Ectodermal cell (in vitro differentiated cells): ENCODE results near the gene THUMPD2.

Experiments
- H3K27ac ChIP-seq: 2 replicates; pipeline ENCODE4 v1.7.0; 2013; ENCODE audit warnings: mild to moderate bottlenecking, low read depth, low read length; ENCODE audit not compliant: insufficient read depth, poor library complexity, severe bottlenecking
- H3K27me3 ChIP-seq: 2 replicates; pipeline ENCODE4 v1.7.0; 2013; ENCODE audit warnings: mild to moderate bottlenecking, low read length; ENCODE audit not compliant: insufficient read depth, control insufficient read depth, poor library complexity, severe bottlenecking
- H3K36me3 ChIP-seq: one replicate; pipeline ENCODE4 v1.7.0; 2013; ENCODE audit warnings: low read length; ENCODE audit not compliant: control insufficient read depth, insufficient read depth
- H3K4me1 ChIP-seq: one replicate; pipeline ENCODE4 v1.7.0; 2013; ENCODE audit warnings: low read length; ENCODE audit not compliant: control insufficient read depth, insufficient read depth
- H3K4me3 ChIP-seq: 2 replicates; pipeline ENCODE4 v1.7.0; 2013; ENCODE audit warnings: low read depth, low read length, control low read depth; ENCODE audit not compliant: insufficient read depth
- H3K9me3 ChIP-seq: 2 replicates; pipeline ENCODE4 v1.7.0; 2013; ENCODE audit warnings: mild to moderate bottlenecking, low read length, moderate library complexity; ENCODE audit not compliant: control insufficient read depth
- WGBS, 2 experiments: methylation state at CpG; one replicate each; pipeline ENCODE4 v1.1.7; 2013; ENCODE audit warnings: missing lambda C conversion rate in 2 of 2; 5-methylcytosine and 5-hydroxymethylcytosine counted together

THUMPD2 gene

DNA sequence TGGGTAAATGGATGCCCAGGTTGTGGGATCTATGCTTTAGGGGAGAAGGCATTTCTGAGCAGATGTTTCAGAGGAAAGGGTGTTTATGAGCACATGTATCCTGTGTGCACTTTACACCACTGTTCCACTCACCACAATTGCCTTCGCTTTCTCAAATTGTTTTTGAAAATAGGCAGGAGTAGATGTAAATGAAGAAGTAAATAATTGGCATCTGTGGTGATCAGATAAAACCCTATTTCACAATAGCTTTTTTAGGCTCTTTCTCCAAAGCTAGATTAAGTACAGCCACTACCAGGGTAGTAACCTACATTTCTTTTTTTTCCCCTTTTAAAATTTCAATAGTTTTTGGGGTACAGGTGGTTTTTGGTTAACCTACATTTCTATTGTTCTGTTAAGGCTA lies 72.7 kb downstream of the THUMPD2 start:
- H3K4me1 ChIP-seq = no peaks in the 10 kb centered on the region
- no peaks in the 10 kb centered on the region for H3K36me3 ChIP-seq
- no peaks in the 10 kb centered on the region for H3K9me3 ChIP-seq
- no peak overlapping the region for H3K27ac ChIP-seq
- no peaks in the 10 kb centered on the region for H3K27me3 ChIP-seq
- no CpG with 5 or more reads among the region's 1 CpG for WGBS, 2 experiments
- no peak overlapping the region for H3K4me3 ChIP-seq

DNA sequence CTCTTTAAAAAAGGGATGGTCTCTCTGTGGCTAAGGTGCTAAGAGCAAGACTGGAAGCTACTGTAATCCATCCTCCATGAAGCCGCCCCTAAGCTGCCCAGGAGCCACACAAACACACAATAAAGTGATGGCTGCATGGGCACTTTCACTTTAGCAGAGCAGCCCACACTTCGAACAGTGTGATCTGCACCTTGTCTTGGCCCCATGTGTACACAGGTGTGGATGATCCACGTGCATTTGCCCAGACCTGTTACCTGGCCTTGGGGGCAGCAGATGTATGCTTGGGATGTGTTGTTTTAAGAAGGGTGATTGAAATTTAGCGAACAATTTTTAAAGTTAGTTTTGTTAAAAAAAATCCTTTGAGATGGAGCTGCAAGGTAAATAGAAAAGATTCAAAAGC lies 73.4 kb downstream of the THUMPD2 start:
- H3K4me1 ChIP-seq = no peaks in the 10 kb centered on the region
- no peaks in the 10 kb centered on the region for H3K27me3 ChIP-seq
- no peaks in the 10 kb centered on the region for H3K36me3 ChIP-seq
- H3K9me3 ChIP-seq = no peaks in the 10 kb centered on the region
- 75 to 79% methylated on average over 4 of the region's 4 CpGs for WGBS, 2 experiments
- H3K27ac ChIP-seq = no peak overlapping the region
- H3K4me3 ChIP-seq = no peak overlapping the region

DNA sequence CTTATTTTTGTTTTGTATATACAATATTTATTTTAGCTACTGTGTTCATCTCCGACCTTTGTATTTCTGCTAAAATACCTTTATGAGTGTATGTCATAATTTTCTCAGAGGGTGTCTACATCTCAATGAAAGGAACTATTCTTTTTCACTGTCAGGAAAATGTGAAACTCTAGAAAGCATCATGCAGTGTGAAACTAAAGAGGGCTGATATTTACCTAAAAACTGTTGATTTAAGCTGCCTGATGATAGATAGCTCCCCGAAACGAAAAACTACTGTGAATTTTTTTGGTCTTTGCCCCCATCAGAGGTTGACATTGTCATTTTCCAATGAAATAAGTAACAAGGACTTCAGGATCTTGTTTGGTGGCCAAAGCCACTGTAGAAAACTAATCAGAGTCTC lies 74.5 kb downstream of the THUMPD2 start:
- Histone ChIP-seq H3K4me1 (no peaks in the 10 kb centered on the region), H3K27ac (no peak overlapping the region), H3K9me3 (no peaks in the 10 kb centered on the region), H3K27me3 (no peaks in the 10 kb centered on the region), H3K36me3 (no peaks in the 10 kb centered on the region), H3K4me3 (no peak overlapping the region)
- WGBS, 2 experiments = 80 to 91% methylated on average over 2 of the region's 3 CpGs

DNA sequence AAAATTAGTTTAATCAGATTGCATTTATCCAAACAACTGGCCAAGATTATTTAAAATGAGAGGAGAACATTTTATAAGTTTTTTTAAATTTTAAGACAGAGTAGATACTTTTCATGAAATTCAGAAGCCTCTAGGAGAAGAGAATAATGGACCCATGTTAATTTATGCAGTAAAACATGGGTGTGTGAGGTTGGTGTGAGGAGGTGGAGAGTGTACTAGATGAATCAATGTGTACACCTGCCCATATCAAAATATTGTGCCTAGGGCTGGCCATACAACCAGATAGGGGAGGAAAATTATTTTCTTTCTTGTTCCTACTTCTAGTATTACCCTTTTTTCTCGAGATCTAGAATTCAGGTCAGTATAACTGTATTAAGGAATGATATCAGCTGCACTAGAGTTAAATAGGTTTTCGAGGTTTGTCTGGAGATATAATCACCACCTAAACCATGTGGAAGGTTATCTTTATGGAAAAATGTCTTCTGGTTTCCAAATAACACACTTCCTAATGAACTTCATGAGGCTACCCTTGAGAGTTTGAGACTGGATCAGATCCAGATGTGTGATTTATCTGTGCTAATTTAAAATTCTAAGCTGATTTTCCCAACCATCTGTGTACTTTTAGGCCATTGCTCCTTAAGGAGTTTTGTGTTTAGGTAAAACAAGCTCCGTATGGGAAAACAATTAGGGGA lies 75.7 kb downstream of the THUMPD2 start:
- Histone ChIP-seq H3K9me3 (no peaks in the 10 kb centered on the region), H3K27ac (no peak overlapping the region), H3K36me3 (no peaks in the 10 kb centered on the region), H3K4me3 (no peak overlapping the region), H3K27me3 (no peaks in the 10 kb centered on the region), H3K4me1 (no peaks in the 10 kb centered on the region)
- 96% methylated on average over 2 of the region's 3 CpGs; no CpG with 5 or more reads in 1 of the 2 experiments for whole genome bisulfite sequencing, 2 experiments

DNA sequence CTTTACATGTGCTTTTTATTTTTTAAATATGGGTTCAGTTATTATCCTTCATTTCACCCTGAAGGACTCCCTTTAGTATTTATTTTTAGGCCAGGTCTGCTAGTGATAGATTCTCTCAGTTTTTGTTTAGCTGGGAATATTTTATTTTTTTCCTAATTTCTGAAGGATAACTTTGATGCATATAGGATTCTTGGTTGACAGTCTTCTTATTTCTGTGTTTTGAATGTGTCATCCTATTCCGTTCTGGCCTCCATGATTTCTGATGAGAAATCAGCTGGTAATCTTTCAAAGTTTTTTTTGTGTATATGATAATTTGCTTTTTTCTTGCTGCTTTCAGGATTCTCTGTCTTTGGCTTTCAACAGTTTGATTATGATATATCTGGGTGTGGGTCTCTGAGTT lies 77.9 kb downstream of the THUMPD2 start:
- WGBS, 2 experiments = 95 to 96% methylated on average over 1 of the region's 1 CpG
- no peak overlapping the region for H3K27ac ChIP-seq
- H3K4me3 ChIP-seq = no peak overlapping the region
- no peaks in the 10 kb centered on the region for H3K36me3 ChIP-seq
- H3K27me3 ChIP-seq = no peaks in the 10 kb centered on the region
- no peaks in the 10 kb centered on the region for H3K4me1 ChIP-seq
- H3K9me3 ChIP-seq = no peaks in the 10 kb centered on the region

DNA sequence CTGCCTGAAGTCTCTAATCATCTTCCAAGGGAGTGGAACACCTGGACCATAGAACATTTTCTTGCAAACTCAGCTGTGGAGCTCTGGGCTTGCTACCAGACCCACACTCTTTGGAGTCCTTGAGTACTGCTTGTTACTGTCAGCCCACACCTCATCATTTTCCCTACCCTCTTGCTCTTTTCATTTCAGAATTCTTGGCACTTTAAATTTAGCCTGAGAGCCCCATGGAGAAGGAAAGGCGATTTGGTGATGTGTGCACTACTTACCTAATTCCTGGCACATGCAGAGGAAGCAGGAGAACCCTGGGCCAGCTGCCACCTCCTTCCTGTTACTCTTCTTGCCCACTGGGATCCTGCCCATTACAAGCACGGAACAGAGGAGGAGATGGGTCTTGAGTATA lies 81.6 kb downstream of the THUMPD2 start:
- H3K27me3 ChIP-seq = no peaks in the 10 kb centered on the region
- H3K4me3 ChIP-seq = no peak overlapping the region
- no peak overlapping the region for H3K27ac ChIP-seq
- no peaks in the 10 kb centered on the region for H3K9me3 ChIP-seq
- 85 to 92% methylated on average over 2 of the region's 2 CpGs for WGBS, 2 experiments
- H3K36me3 ChIP-seq = no peaks in the 10 kb centered on the region
- no peaks in the 10 kb centered on the region for H3K4me1 ChIP-seq

DNA sequence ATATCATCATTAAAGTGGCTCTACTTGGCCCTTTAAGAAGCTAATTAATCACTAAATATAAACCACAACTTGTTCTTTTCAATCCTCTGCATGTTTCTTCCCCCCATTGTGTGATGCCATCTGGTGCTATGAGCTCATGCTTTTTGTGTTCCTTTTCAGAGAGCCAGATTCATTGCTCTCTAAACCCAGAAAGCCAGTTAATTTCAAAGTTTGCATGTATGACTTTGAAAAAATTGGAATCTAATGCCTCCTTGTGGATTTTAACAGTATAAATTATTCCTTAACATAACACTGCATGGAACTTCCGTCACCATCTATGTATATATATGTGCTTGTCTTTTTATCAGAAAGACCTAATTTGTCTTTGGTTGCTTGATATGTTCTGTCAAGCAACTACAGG lies 82.2 kb downstream of the THUMPD2 start:
- no peaks in the 10 kb centered on the region for H3K27me3 ChIP-seq
- H3K36me3 ChIP-seq = no peaks in the 10 kb centered on the region
- WGBS, 2 experiments = no CpG with 5 or more reads among the region's 1 CpG
- no peak overlapping the region for H3K27ac ChIP-seq
- H3K4me3 ChIP-seq = no peak overlapping the region
- H3K4me1 ChIP-seq = no peaks in the 10 kb centered on the region
- no peaks in the 10 kb centered on the region for H3K9me3 ChIP-seq

DNA sequence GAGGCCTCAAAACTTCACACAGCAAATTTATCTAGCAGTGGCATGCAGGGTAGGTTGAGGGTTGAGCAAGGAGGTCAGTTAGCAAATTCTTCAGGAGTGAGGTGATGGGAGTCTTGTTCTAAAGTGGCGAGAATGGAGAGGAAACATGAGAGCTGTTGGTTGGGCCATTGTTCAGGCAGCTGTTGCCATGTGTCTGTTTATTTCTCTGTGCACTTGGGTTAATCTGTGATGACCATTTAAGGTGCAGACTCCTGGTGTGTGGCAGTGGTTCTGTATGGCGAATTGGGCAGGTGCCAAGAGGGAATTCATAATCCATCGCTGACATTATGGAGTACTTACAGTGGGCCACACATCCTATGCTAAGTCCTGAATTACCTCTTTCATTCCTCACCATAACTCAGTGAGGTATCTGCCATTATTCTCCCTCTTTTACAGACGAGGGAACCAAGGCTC lies 82.9 kb downstream of the THUMPD2 start:
- Histone ChIP-seq H3K9me3 (no peaks in the 10 kb centered on the region), H3K4me3 (no peak overlapping the region), H3K36me3 (no peaks in the 10 kb centered on the region), H3K27me3 (no peaks in the 10 kb centered on the region), H3K27ac (no peak overlapping the region), H3K4me1 (no peaks in the 10 kb centered on the region)
- WGBS, 2 experiments = 89 to 93% methylated on average over 4 of the region's 4 CpGs

DNA sequence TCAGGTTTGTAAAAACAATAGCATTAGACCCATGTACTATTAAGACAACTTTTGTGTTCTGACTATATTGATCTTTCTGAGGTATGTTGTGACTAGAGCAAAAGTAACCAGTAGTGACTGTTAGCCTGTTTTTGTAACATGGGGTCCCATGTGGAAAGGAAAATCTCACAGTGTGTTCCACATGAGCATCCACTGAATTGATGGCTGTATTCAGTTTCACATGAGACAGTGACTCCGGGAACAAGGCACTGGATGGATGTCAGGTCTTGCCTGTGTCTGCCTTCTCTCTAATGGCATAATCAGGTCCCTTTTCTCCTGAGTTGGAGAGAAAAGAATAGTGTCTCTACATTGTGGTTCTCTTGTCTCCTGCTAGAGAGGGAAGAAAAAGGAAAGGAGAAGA lies 85.8 kb downstream of the THUMPD2 start:
- H3K27me3 ChIP-seq = no peaks in the 10 kb centered on the region
- H3K4me1 ChIP-seq = no peaks in the 10 kb centered on the region
- no peak overlapping the region for H3K4me3 ChIP-seq
- no peaks in the 10 kb centered on the region for H3K36me3 ChIP-seq
- H3K27ac ChIP-seq = no peak overlapping the region
- no peaks in the 10 kb centered on the region for H3K9me3 ChIP-seq
- WGBS, 2 experiments = 88 to 91% methylated on average over 1 of the region's 1 CpG

DNA sequence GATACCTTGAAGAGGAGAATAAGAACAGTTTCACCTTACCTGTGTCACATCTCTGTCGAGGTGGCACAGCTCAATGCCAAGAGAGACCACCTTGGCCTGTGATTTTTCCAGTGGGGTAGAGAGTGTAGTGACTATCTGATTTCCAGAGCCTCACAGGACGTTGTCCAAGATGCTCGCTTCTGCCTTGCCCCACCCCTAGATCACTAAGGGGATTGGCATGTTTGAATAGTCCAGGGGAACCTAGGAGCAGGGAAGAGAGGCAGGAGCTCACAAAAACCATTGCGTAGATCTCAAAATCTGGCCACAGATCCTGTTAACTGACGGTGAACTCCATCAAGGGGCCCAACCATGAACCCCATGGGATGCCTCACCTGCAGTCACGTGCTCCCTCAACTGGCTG lies 89.2 kb downstream of the THUMPD2 start:
- WGBS, 2 experiments = 92 to 94% methylated on average over 6 of the region's 6 CpGs
- Histone ChIP-seq H3K36me3 (no peaks in the 10 kb centered on the region), H3K4me1 (no peaks in the 10 kb centered on the region), H3K4me3 (no peak overlapping the region), H3K27ac (no peak overlapping the region), H3K9me3 (no peaks in the 10 kb centered on the region), H3K27me3 (no peaks in the 10 kb centered on the region)
